HepG2 (cell line): ENCODE results near the gene PRADC1. TPM values are rescaled to one million over a fixed set of nuclear protein-coding genes. Genes with fewer than 3 reads are reported as not detected.

Source experiments
- BATF2 ChIP-seq: sonication (generic); formaldehyde crosslinking; IDR thresholded peaks from 2 replicates; pipeline ENCODE4 v1.8.0; 2022; ENCODE audit warnings: mild to moderate bottlenecking, missing genetic modification reagents, moderate library complexity
- BCLAF1 ChIP-seq: fragments of 450-650 bp; IDR thresholded peaks from 2 replicates; pipeline ENCODE4 v1.6.1; 2017; ENCODE audit warnings: mild to moderate bottlenecking
- CC2D1A ChIP-seq: sonication (generic); formaldehyde crosslinking; IDR thresholded peaks from 2 replicates; pipeline ENCODE4 v1.8.1; 2023; ENCODE audit warnings: mild to moderate bottlenecking, missing genetic modification reagents
- GATAD2A ChIP-seq: IDR thresholded peaks from 2 replicates; pipeline ENCODE4 v1.6.1; 2016
- GLMP ChIP-seq: sonication (generic); formaldehyde crosslinking; IDR thresholded peaks from 2 replicates; pipeline ENCODE4 v1.9.0; 2021; ENCODE audit warnings: missing genetic modification reagents, mild to moderate bottlenecking, borderline replicate concordance
- LRRFIP1 ChIP-seq: sonication (generic); formaldehyde crosslinking; conservative IDR thresholded peaks from 2 replicates; pipeline ENCODE4 v1.4.0; 2020; ENCODE audit warnings: missing genetic modification reagents
- NR0B2 ChIP-seq: sonication (generic); formaldehyde crosslinking; IDR thresholded peaks from 2 replicates; pipeline ENCODE4 v1.4.0; 2020; ENCODE audit warnings: mild to moderate bottlenecking, missing genetic modification reagents
- RBAK ChIP-seq: sonication (generic); formaldehyde crosslinking; IDR thresholded peaks from 2 replicates; pipeline ENCODE4 v1.5.1; 2020; ENCODE audit warnings: mild to moderate bottlenecking, missing genetic modification reagents
- U2AF2 ChIP-seq: fragments of 200-400 bp; formaldehyde crosslinking; IDR thresholded peaks from 2 replicates; pipeline ENCODE4 v1.6.1; 2017; ENCODE audit warnings: low read depth, mild to moderate bottlenecking, low read length
- ZKSCAN8 ChIP-seq: IDR thresholded peaks from 2 replicates; pipeline ENCODE4 v1.6.1; 2016; ENCODE audit warnings: borderline replicate concordance, missing genetic modification reagents, missing compliant biosample characterization
- ZNF224 ChIP-seq: sonication (generic); formaldehyde crosslinking; IDR thresholded peaks from 2 replicates; pipeline ENCODE4 v1.5.0; 2020; ENCODE audit warnings: mild to moderate bottlenecking, missing genetic modification reagents
- ZNF276 ChIP-seq: sonication (generic); formaldehyde crosslinking; IDR thresholded peaks from 2 replicates; pipeline ENCODE4 v1.4.0; 2020; ENCODE audit warnings: mild to moderate bottlenecking, low read depth, missing genetic modification reagents
- ZNF34 ChIP-seq: sonication (generic); formaldehyde crosslinking; IDR thresholded peaks from 2 replicates; pipeline ENCODE4 v1.4.0; 2020; ENCODE audit warnings: mild to moderate bottlenecking, missing genetic modification reagents, borderline replicate concordance
- ZNF597 ChIP-seq: sonication (generic); formaldehyde crosslinking; IDR thresholded peaks from 2 replicates; pipeline ENCODE4 v1.5.0; 2020; ENCODE audit warnings: missing genetic modification reagents
- polyA plus RNA-seq, 8 experiments: library from polyadenylated mRNA; depleted of rRNA in 3 of 8; stranded (reverse) in 7 of 8; unstranded in 1 of 8; fragments of >200 nt; fragmentation: Illumina TruSeq in 4 of 8; extraction: Trizol in 4 of 8; gene quantifications; 2 replicates each; pipeline versions ENCODE4 v1.2.1 to v1.2.3, GENCODE V29; 2011 to 2016; ENCODE audit warnings: low read depth in 4 of 8, missing spikeins in 1 of 8, mixed read lengths in 1 of 8; ENCODE audit not compliant: insufficient read depth in 1 of 8
- total RNA-seq, 5 experiments: library from RNA; depleted of rRNA; stranded (reverse); fragments of >200 nt; fragmentation: Illumina TruSeq; extraction: Trizol; gene quantifications; 2 replicates each; pipeline ENCODE4 v1.2.3, GENCODE V29; 2016; ENCODE audit warnings: low read depth in 1 of 5

The PRADC1 gene
- total and polyA plus RNA-seq, 2 of the 13 experiments (the other 11 are each of a cell fraction or from before 2014, with no cell fraction given): 12.1 to 37.2 TPM

GRCh38 chr2:73233932-73234832 is 1.1 kb upstream of the PRADC1 start, which contains the start of gene CCT7 (continued):
- TF ChIP-seq ZNF34 (no peak), BCLAF1 (no peak), BATF2 (CRISPR knock-in tag) (peak; percentile 68; the same call in 1 of the 2 replicates), U2AF2 (no peak), CC2D1A (CRISPR knock-in tag) (no peak), ZKSCAN8 (CRISPR knock-in tag) (peak; percentile 78), GATAD2A (CRISPR knock-in tag) (peak; percentile 67), NR0B2 (CRISPR knock-in tag) (peak; percentile 33; the same call in 1 of the 2 replicates), GLMP (CRISPR knock-in tag) (0 out of 2 replicates have a peak, but pooled peaks have one; percentile 87), RBAK (CRISPR knock-in tag) (no peak), ZNF597 (no peak; the same call in 1 of the 2 replicates), ZNF224 (CRISPR knock-in tag) (no peak; the same call in 1 of the 2 replicates), LRRFIP1 (CRISPR knock-in tag) (no peak; the same call in 1 of the 2 replicates), ZNF276 (CRISPR knock-in tag) (no peak)
